ENCODE measurements around the gene GLRX3.

DNA sequence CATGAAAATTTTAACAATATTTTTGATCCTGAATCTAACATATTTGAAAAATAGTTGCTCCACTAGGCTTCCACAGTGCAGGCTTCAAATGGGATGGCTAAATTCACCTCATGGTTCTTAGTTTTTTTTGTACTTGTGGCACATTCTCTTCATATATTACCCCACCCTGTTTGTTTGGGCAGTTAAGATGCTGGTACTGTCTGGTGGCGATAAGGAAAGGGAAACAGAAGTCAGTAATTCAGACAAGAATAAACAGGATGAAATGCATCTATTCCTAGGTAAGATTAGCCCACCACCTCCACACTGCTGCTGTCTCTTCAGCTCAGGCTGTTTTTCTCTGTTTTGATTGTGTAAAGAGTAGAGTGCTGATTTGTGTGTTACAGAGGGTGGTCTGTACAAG is 44.2 kb downstream of the GLRX3 start:
- TF ChIP-seq, protein P1, sequence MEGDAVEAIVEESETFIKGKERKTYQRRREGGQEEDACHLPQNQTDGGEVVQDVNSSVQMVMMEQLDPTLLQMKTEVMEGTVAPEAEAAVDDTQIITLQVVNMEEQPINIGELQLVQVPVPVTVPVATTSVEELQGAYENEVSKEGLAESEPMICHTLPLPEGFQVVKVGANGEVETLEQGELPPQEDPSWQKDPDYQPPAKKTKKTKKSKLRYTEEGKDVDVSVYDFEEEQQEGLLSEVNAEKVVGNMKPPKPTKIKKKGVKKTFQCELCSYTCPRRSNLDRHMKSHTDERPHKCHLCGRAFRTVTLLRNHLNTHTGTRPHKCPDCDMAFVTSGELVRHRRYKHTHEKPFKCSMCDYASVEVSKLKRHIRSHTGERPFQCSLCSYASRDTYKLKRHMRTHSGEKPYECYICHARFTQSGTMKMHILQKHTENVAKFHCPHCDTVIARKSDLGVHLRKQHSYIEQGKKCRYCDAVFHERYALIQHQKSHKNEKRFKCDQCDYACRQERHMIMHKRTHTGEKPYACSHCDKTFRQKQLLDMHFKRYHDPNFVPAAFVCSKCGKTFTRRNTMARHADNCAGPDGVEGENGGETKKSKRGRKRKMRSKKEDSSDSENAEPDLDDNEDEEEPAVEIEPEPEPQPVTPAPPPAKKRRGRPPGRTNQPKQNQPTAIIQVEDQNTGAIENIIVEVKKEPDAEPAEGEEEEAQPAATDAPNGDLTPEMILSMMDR (IDR thresholded peaks at IDR 0.05), result no peak
- no peak for TF ChIP-seq POLR2A (IDR thresholded peaks at IDR 0.05)
